HG03045 (cell line): ENCODE data around the gene STAT4.

Experiments
- ATAC-seq: cut with Tn5 transposase; IDR thresholded peaks from one replicate; pipeline ENCODE4 v1.9.1; 2021; ENCODE audit warnings: mild to moderate bottlenecking, moderate library complexity; ENCODE audit not compliant: unreplicated experiment

Gene STAT4

DNA sequence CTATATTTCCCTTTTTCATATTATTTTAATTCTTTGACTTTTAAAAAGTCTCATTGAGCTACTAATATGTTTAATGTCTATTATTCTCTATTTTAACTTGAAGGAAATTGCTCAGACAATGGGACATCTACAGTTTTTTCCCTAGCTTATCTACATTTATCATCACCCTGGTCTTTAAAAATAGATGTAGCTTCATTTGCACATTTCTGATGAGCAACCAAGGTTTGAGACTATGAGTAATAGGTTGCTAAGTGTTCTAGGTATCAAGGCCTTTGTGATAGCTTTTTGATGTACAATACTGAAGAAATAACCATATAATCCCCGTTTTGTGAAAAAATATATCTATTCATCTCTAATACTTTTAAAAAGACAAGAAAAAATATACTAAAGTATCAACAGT lies 47.0 kb downstream of the STAT4 start:
- no peak for ATAC-seq

GRCh38 chr2:191100216-191100615 lies 50.6 kb downstream of the STAT4 start:
- ATAC-seq, result no peak

DNA sequence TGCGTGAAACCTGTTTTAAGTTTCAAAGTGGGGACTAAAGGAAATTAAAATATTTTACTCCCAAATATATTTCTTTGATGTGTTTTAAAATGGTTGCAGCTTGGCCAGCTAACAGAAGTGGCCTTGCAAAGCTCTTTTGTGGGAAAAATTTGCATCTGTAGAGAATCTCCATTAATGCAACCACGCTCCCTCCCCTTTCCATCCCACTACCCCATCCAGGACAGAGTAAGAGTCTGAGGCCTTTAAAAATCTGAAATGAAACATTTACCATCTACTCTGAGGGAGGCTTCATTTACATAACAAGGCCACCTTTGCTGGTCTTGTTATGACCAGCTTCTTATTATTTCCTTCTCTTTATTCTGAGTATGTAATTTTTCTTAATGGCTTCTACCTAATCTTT lies 63.5 kb downstream of the STAT4 start:
- no peak for ATAC-seq

- ATAC-seq, result no peak
Measured at GRCh38 chr2:191086706-191087105, 64.1 kb downstream of the STAT4 start.

DNA sequence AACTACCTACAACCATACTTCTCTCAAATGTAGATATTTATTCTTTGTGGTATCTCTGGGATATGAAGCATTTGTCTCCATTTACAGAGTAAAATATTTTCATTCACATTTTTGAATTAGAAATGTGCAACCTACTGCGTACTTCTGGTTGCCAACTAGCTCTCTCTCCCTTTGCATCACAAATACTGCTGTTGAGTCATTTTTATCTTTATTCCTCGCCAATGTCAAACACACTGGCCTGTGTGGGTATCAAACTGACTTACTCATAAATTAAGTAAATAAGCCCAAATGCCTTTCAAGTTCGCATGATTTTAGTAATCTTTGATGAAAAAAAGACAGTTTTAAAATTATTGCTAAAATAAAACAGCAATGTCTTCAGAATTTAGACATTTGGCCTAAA lies 67.3 kb downstream of the STAT4 start:
- no peak for ATAC-seq

- no peak for ATAC-seq
Measured at GRCh38 chr2:191082321-191082720, 68.5 kb downstream of the STAT4 start.

GRCh38 chr2:191081411-191082155 lies 69.2 kb downstream of the STAT4 start:
- ATAC-seq, result no peak

GRCh38 chr2:191078165-191078867 lies 72.5 kb downstream of the STAT4 start:
- ATAC-seq, result no peak

- ATAC-seq, result no peak
Measured at GRCh38 chr2:191070276-191070675, 80.5 kb downstream of the STAT4 start.

- no peak for ATAC-seq
Measured at GRCh38 chr2:191069606-191070005, 81.2 kb downstream of the STAT4 start.

GRCh38 chr2:191066919-191067233 lies 83.9 kb downstream of the STAT4 start:
- ATAC-seq, result no peak

GRCh38 chr2:191066197-191066918 lies 84.4 kb downstream of the STAT4 start:
- ATAC-seq, result no peak

DNA sequence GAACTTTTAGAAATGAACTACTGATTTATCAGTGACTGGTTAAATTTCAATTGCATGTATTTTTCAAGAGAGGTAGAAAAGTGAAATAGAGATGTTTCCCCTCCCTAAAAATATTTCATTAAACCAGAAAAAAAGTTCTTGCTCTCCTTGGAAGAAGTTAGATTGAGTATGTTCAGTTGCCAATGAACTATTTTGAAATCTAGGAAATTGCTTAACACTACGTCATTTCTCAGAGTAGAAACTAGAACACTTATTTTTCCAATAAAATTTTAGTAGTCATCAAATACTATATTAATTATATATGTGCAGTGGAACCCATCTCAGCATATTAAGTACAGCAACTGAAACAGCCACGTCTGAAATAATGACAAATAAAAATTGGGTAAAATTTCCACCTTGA lies 85.0 kb downstream of the STAT4 start:
- ATAC-seq, result no peak

DNA sequence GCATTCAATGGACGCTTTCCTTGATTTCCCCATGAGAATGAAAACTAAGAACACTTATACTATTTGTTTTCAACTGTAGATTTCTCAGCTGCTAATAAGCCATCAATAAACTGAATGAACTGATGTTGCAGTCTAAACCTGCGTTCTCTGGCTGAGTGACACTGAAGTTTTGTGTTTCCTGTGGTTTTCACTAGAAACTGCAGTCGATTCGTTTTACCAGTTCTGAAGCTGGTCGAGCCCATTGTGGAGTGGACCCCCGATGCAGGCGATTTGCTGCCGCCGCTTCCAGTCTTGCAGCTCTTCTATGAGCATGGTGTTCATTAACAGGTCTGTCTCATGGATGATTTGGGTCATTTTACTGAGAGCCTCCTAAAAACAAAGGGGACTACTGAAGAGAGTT lies 86.2 kb downstream of the STAT4 start:
- ATAC-seq, result no peak

GRCh38 chr2:191063584-191063983 lies 87.2 kb downstream of the STAT4 start:
- ATAC-seq, result no peak

DNA sequence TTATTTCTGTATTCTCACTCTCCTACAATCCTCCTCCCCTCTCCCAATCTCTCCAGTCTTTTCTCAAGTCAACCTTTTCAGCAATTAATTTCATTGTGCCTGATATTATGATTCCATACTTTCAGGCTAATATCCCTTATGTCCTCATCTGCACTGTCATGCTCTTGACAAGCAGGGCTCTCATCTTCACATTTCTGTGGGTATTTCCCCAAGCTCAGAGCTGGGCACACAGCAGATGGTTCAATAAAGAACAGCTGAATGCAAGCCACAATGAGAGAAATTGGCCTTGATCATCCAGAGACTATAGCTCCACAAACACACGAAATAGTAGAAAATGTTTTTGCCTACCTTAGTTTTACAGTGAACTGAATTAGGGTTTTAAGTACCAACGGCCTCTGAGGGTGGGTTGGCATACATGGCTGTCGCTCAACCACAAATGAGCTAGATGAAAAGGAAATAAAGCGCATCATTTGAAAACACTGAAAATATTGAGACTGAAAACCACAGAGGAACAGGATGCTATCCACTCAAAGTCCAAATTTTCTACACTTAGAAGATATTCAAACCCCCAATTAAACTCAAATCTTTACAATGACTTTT lies 89.3 kb downstream of the STAT4 start:
- ATAC-seq, result no peak

DNA sequence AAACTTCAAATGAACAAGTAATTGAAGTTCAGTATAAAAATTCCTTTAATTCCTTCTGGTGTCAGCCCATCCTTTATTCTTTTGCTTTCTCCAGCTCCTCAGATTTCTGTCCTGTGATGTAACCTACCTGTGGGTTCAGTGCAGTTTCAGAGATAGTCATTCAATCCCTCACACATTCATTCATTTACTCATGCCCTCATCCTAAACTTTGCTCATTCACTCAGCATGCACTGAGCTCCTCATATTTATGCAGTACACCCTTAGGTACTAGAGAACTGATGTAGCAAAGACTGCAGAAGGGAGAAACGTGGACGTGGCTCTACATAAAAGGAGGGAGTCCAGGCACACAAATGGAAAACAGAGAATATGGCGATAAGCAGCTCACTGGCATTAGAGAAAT lies 91.5 kb downstream of the STAT4 start:
- no peak for ATAC-seq

- ATAC-seq, result no peak
Measured at GRCh38 chr2:191056228-191056627, 94.6 kb downstream of the STAT4 start.

DNA sequence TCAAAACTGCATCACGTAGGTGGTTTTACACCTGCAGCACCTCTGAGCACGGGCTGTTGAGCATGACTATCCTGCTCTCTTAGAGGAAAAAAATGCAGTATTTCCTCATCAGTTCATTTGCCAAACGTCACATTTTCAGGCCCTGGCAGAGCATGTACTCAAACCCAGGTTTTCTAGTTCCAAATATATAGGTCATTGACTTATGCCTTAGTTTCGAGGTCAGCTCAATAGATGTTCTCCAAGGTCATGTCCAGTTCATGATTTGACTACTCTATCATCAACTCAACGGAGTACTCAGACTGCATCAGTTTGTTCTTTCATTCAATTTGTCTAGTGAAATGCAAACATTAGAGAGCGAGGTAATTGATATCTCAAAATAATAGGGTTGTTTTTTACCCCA lies 97.5 kb downstream of the STAT4 start:
- ATAC-seq, result no peak

DNA sequence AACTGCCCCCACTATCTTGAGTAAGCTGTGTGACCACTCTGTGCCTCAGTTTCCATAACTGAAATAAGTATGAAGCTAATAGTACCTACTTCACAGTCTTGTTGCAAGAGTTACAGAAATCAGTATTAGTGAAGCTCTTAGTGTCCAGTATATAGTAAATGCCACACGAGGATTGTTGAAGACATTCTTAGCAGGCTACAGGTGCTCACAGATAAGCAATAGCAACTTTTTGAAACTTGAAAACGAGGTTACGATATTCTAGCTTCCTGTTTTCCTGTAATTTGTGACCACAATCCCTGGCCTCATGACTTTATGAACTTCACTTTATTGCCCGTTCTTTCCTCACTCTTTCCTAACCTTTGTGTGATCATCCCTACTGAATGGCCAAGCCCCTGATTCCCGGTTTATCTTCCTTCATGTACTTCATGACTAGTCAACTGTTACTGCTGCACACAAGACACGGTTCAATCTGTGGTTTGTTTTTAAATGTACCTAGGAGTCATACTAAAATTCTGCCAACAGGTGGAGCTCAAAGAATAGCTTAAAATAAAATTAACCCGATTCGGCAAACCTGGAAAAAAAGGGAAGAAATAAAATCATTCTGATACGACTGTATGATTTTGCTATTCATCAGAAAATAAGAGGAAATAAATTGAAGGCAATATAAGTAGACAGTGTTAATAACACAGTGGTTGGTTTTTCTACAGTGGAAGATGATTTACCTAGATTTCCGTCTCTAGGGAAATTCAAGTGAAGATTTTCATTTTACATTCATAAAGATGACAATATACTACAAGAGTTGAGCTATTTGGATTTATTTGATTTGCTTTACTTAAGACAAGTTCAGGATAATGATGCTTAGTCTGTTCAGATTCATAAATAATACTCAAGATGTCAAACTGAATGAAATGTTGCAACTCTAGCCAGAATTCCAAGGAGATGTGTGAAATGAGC lies 98.7 kb downstream of the STAT4 start:
- no peak for ATAC-seq

DNA sequence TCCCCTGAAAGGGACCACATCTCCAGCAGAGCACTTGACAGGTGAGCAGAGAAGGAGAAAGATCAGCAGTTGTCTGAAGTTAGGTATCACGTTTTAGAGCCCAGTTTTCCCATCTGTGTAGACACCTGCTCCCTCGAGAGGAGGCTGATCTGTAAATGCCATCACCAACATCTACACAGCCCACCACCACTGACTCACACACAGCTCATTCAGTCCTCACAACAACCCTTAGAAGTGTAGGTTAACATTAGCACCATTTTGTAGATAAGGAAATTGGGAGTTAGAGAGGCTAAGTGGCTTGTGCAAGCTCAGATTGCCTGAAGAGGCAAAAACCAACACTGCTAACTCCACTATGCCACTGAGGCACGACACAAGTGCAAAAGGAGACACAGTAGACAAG lies 99.6 kb downstream of the STAT4 start:
- no peak for ATAC-seq
